LNCaP clone FGC (cell line): ENCODE results near the gene REEP5.
A peak's percentile ranks its signal among the peaks of the same experiment; 100 is the strongest.
"Not testable (repeated sequence)": the region's sequence is repeated elsewhere in the genome, so short reads cannot be mapped to it uniquely, and the experiment has no call there.

Experiments
- DNase-seq: peaks from one replicate; pipeline ENCODE4 v3.0.0-alpha.2; 2011; ENCODE audit warnings: low read depth
- H3K4me3 ChIP-seq: 2 replicates; pipeline ENCODE4 v1.5.1; 2011; ENCODE audit warnings: mild to moderate bottlenecking, low read depth, low read length, control low read depth
- TF ChIP-seq, protein P1 (sequence below): IDR thresholded peaks from 2 replicates; pipeline ENCODE4 v1.5.1; 2012; ENCODE audit warnings: mild to moderate bottlenecking; ENCODE audit not compliant: control insufficient read depth, insufficient read depth; ENCODE audit errors: extremely low read depth

The REEP5 gene

DNA sequence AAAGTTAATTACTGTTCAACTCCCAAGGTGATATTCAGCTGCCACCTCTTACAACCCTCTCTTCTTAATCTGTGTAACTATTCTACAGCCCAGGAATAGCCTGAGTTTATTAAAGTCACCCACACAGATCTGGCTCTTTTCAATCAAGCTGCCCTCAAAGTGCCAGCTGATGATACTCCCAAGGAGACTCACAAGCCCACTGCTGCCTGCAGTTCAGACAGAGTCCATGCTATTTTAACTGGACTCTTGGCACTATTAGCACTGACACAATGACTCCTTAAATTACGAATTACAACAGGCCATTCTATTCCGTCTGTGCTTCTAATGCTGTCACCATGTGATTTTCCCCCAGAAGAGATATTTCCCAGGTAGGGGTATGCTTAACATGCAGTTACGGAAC lies 26.3 kb downstream of the REEP5 start:
- TF ChIP-seq, protein P1, sequence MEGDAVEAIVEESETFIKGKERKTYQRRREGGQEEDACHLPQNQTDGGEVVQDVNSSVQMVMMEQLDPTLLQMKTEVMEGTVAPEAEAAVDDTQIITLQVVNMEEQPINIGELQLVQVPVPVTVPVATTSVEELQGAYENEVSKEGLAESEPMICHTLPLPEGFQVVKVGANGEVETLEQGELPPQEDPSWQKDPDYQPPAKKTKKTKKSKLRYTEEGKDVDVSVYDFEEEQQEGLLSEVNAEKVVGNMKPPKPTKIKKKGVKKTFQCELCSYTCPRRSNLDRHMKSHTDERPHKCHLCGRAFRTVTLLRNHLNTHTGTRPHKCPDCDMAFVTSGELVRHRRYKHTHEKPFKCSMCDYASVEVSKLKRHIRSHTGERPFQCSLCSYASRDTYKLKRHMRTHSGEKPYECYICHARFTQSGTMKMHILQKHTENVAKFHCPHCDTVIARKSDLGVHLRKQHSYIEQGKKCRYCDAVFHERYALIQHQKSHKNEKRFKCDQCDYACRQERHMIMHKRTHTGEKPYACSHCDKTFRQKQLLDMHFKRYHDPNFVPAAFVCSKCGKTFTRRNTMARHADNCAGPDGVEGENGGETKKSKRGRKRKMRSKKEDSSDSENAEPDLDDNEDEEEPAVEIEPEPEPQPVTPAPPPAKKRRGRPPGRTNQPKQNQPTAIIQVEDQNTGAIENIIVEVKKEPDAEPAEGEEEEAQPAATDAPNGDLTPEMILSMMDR, result no peak
- no peak overlapping the region for H3K4me3 ChIP-seq

DNA sequence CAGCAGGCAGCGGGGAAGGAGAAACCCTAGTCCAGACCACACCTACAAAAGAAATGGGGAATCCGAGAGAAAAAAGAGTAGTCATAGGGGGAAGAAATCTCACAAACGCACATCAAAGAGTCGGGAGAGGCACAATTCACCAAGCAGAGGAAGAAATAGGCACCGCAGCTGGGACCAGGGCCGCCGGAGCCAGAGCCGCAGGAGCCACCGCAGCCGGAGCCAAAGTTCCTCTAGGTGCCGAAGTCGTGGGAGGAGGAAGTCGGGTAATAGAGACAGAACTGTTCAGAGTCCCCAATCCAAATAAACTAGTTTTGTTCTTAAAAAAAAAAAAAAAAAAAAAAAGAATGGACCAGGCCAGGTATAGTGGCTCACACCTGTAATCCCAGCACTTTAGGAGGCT lies 29.3 kb downstream of the REEP5 start:
- H3K4me3 ChIP-seq, result no peak overlapping the region
- no peak for DNase-seq
- TF ChIP-seq, protein P1, result no peak

More for the DNA sequence above, 26.3 kb downstream of the REEP5 start:
- DNase-seq, result no peak

DNA sequence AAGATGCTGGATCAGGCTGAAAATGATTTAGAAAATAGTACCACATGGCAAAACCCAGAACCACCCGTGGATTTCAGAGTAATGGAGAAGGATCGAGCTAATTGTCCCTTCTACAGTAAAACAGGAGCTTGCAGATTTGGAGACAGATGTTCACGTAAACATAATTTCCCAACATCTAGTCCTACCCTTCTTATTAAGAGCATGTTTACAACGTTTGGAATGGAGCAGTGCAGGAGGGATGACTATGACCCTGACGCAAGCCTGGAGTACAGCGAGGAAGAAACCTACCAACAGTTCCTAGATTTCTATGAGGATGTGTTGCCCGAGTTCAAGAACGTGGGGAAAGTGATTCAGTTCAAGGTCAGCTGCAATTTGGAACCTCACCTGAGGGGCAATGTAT lies 30.0 kb downstream of the REEP5 start:
- not testable (repeated sequence) for DNase-seq, H3K4me3 ChIP-seq

DNA sequence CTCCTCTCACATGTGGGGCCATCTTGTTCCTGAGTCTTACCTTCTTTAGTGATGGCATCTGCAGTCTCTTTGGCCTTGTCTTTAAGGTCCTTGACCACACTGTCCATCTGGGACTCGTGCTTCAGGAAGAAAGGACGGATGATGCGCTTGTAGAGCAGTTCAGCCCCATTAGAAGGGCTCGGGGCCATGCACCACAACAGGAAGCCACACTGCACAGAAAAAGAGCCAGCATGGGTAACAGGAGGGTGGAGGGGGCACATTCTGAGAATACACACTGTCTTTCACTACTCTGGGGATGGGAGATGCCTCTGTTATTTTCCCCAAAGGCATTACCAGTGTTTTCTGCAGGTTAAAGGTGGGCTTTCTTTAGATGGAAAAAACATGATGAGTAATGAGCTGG lies 35.1 kb downstream of the REEP5 start:
- TF ChIP-seq, protein P1, result no peak
- H3K4me3 ChIP-seq, result no peak overlapping the region
- no peak for DNase-seq

DNA sequence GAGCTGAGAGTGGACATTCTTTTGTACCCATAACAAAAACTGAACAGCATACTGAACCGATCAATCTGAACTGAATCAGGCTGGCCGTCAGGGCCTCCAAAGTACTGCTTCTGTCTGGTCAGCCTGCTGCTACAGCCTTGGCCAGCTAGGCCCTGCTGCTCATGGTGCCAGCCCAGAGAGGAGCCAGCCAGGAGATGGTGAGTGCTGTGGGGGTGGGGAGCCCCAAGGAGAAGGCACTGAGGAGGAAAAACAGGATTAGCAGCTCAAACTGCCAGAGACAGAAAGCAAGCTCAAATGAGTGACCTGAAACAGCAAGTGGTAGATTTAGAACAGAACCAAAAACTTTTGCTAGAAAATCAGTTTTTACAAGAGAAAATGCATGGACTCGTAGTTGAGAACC lies 37.0 kb downstream of the REEP5 start:
- DNase-seq, result peak; percentile 78
- H3K4me3 ChIP-seq, result peak overlapping the region; percentile 17; the same call in 1 of the 2 replicates
- TF ChIP-seq, protein P1, result no peak

DNA sequence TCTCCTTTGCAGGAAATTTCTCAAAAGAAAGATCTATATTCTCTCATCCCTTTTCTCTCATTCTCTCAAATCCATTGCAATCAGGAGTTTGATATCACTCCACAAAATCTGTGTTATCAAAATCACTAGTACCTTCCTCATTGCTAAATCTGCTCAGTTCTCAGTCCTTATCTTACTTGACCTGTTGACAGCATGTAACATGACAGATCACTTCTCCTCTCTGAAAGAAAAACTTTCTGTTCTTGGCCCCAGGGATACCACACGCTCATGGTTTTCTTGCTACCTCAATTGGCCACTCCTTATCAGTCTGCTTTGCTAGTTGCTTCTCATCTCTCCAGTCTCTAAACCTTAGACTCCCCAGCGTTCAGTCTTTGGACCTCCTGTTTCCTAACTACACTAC lies 38.8 kb downstream of the REEP5 start:
- no peak for DNase-seq
- TF ChIP-seq, protein P1, result no peak
- H3K4me3 ChIP-seq, result no peak overlapping the region

DNA sequence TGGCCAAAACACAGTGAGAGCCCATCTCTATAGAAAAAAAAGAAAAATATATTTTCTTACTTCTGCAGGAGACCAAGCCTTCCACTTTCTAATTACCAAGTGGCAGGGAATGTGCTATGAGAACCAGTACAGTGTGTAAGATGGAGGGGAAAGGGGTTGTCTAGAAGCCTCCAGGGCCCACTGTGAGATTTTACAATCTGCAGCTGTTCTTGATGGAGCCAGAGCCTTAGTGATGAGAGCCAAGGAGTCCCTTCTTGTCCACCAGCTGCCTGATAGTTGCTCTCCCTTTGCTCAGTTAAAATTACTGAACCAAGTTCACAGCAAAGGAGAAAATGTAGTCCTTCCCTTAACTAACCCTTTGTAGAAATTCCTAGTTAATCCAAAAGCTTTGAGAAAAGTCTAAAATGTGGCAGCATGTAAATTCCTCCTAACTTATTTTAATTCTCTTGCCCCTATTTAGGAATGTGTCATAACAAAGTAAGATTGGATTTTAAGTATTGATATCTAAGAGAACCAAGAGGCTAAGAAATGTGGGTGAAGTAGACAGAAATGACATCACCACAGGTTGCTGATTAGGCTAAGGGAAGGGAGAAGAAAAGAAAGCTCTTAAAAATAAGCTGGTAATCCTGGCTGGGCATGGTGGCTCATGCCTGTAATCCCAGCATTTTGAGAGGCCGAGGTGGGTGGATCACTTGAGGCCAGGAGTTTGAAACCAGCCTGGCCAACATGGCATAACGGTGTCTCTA lies 41.6 kb downstream of the REEP5 start:
- DNase-seq, result no peak
- no peak overlapping the region for H3K4me3 ChIP-seq
- TF ChIP-seq, protein P1, result no peak
